NCI-H2081 treated with DMSO at 0.1 percent for 48 hours (cell line): ENCODE data around the gene UBE4A.

Source experiments
- DNase-seq: peaks from one replicate; lab custom pipeline; 2025; lab: John Stamatoyannopoulos, UW

The UBE4A gene

GRCh38 chr11:118438314-118438931 is 79.0 kb downstream of the UBE4A start:
- no peak for DNase-seq

GRCh38 chr11:118439646-118440045 is 80.2 kb downstream of the UBE4A start:
- DNase-seq, result no peak

- no peak for DNase-seq
Measured at GRCh38 chr11:118441770-118442275, 82.4 kb downstream of the UBE4A start.

GRCh38 chr11:118442301-118442700 is 82.9 kb downstream of the UBE4A start:
- no peak for DNase-seq

- no peak for DNase-seq
Measured at GRCh38 chr11:118442908-118443589, 83.6 kb downstream of the UBE4A start.

- no peak for DNase-seq
Measured at GRCh38 chr11:118443590-118444218, 84.3 kb downstream of the UBE4A start.

- DNase-seq, result no peak
Measured at GRCh38 chr11:118447423-118447822, 88.0 kb downstream of the UBE4A start.

GRCh38 chr11:118448294-118448693 is 88.9 kb downstream of the UBE4A start:
- DNase-seq, result no peak
